ENCODE data around the gene TEN1. TPM values are rescaled to one million over a fixed set of nuclear protein-coding genes. Genes with fewer than 3 reads are reported as not detected.

The TEN1 gene
- total and polyA plus RNA-seq, 9 of the 15 experiments (the other 6 are each of a cell fraction or from before 2014, with no cell fraction given): 1.3 to 25.7 (median 10.1) TPM

GRCh38 chr17:76032780-76033108 lies 53.7 kb downstream of the TEN1 start:
- Histone ChIP-seq H3K36me3 (ENCODE audit: control insufficient read depth, insufficient read depth, low read length) (peaks cover under 1% of the 10 kb centered on the region; the same call in 1 of the 3 replicates), H3K9ac (ENCODE audit: insufficient read depth in 1 of 2, low read depth in 2 of 2, low read length in 2 of 2) (no peak overlapping the region), H3K79me2 (ENCODE audit: control insufficient read depth, insufficient read depth, low read length) (no peaks in the 10 kb centered on the region), H3K4me3 (no peak overlapping the region), H2AFZ (ENCODE audit: low read depth, low read length) (no peak overlapping the region), H4K20me1 (replicated peaks; ENCODE audit: control insufficient read depth, insufficient read depth, low read length) (no peaks in the 10 kb centered on the region), H3K4me2 (ENCODE audit: insufficient read depth, low read length) (no peak overlapping the region), H3K27me3 (ENCODE audit: control insufficient read depth in 2 of 2, insufficient read depth in 2 of 2, low read length in 2 of 2) (no peaks in the 10 kb centered on the region), H3K9me1 (ENCODE audit: control insufficient read depth, insufficient read depth, low read length) (no peaks in the 10 kb centered on the region), H3K27ac (ENCODE audit: extremely low read depth, low read depth, low read length) (no peak overlapping the region), H3K4me1 (replicated peaks in 1 of 2; ENCODE audit: control insufficient read depth in 2 of 2, insufficient read depth in 2 of 2, low read length in 2 of 2) (peaks cover 8 to 19% of the 10 kb centered on the region in 2 experiments), H3K9me3 (replicated peaks; ENCODE audit: control insufficient read depth, insufficient read depth, low read depth, low read length) (no peaks in the 10 kb centered on the region)
- no peak for TF ChIP-seq ZNF253 (CRISPR knock-in tag; conservative IDR thresholded peaks at IDR 0.05)
- ChIA-PET POLR2A (interaction anchor here (0.6 to 0.8 kb wide), 3 partner anchors 38 to 247 kb away, joined by 3 to 4 read pairs (median 3); no protein-coding TSS in a partner anchor), CTCF (ENCODE audit: low intra/inter-chr PET ratio) (no interaction called here)
- FAIRE-seq (no peak), ATAC-seq (no peak), DNase-seq (ENCODE audit: extremely low read depth in 1 of 4, low spot score in 3 of 4) (no peak)
- intact Hi-C loops (cut with micrococcal nuclease) (no loop called here), in situ Hi-C loops (cut with MboI) (no loop called here)
- BruUV-seq (replicated peaks): no TSS peak
- WGBS (ENCODE audit: insufficient coverage, low coverage, missing lambda C conversion rate): 69% methylated on average over 5 of the region's 5 CpGs

- TF ChIP-seq ZNF324 (CRISPR knock-in tag; IDR thresholded peaks at IDR 0.05): peak; percentile 74
- TF ChIP-seq ZNF586 (CRISPR knock-in tag; conservative IDR thresholded peaks at IDR 0.05): no peak
- ATAC-seq (no peak), DNase-seq (ENCODE audit: extremely low read depth in 1 of 4, low spot score in 3 of 4) (no peak), FAIRE-seq (no peak)
- no peaks in the 10 kb centered on the region for H3K9me1 ChIP-seq (ENCODE audit: control insufficient read depth, insufficient read depth, low read length)
- H3K36me3 ChIP-seq (ENCODE audit: control insufficient read depth, insufficient read depth, low read length): peaks cover 5% of the 10 kb centered on the region; the same call in 1 of the 3 replicates
- H3K9me3 ChIP-seq (replicated peaks; ENCODE audit: control insufficient read depth, insufficient read depth, low read depth, low read length): no peaks in the 10 kb centered on the region
- in situ Hi-C loops (cut with MboI): no loop called here
- no peaks in the 10 kb centered on the region for H4K20me1 ChIP-seq (replicated peaks; ENCODE audit: control insufficient read depth, insufficient read depth, low read length)
- no peaks in the 10 kb centered on the region for H3K79me2 ChIP-seq (ENCODE audit: control insufficient read depth, insufficient read depth, low read length)
- H3K4me3 ChIP-seq: no peak overlapping the region
- no TSS peak for BruUV-seq (replicated peaks)
- H2AFZ ChIP-seq (ENCODE audit: low read depth, low read length): no peak overlapping the region
- no peaks in the 10 kb centered on the region for H3K27me3 ChIP-seq (ENCODE audit: control insufficient read depth in 2 of 2, insufficient read depth in 2 of 2, low read length in 2 of 2)
- H3K27ac ChIP-seq (ENCODE audit: extremely low read depth, low read depth, low read length): no peak overlapping the region
- no peak overlapping the region for H3K9ac ChIP-seq (ENCODE audit: insufficient read depth in 1 of 2, low read depth in 2 of 2, low read length in 2 of 2)
- intact Hi-C loops (cut with micrococcal nuclease): no loop called here
- ChIA-PET CTCF (ENCODE audit: low intra/inter-chr PET ratio) (no interaction called here), POLR2A (interaction anchor here (0.6 to 0.7 kb wide), 2 partner anchors 241 to 246 kb away, joined by 3 read pairs; no protein-coding TSS in a partner anchor)
- no peak overlapping the region for H3K4me2 ChIP-seq (ENCODE audit: insufficient read depth, low read length)
- WGBS (ENCODE audit: insufficient coverage, low coverage, missing lambda C conversion rate): 69% methylated on average over 6 of the region's 6 CpGs
- peaks cover 8 to 19% of the 10 kb centered on the region in 2 experiments for H3K4me1 ChIP-seq (replicated peaks in 1 of 2; ENCODE audit: control insufficient read depth in 2 of 2, insufficient read depth in 2 of 2, low read length in 2 of 2)
Observed at GRCh38 chr17:76033139-76033538, 54.1 kb downstream of the TEN1 start.
